Motor neuron (in vitro differentiated cells): Measurements from ENCODE around the gene GRIK2. TPM values are rescaled to one million over a fixed set of nuclear protein-coding genes. Genes with fewer than 3 reads are reported as not detected.

Source experiments
- ATAC-seq, 8 experiments: fragments of 200-7000 bp; cut with Tn5 transposase; replicated peaks in 6 of 8; 2 replicates each; pipeline ENCODE4 v1.8.0; 2021; ENCODE audit warnings: mild to moderate bottlenecking in 8 of 8, moderate library complexity in 8 of 8
- H3K27ac ChIP-seq, 2 donors: fragments of 250-450 bp; sonication (Bioruptor Pico); 2 replicates each; pipeline ENCODE4 v1.9.0; 2021; ENCODE audit warnings: antibody characterized with exemption in 2 of 2, mild to moderate bottlenecking in 2 of 2, moderate library complexity in 1 of 2
- H3K4me1 ChIP-seq, 2 donors: fragments of 250-450 bp; sonication (Bioruptor Pico); replicated peaks in 1 of 2; 2 replicates each; pipeline ENCODE4 v1.6.1; 2021; ENCODE audit warnings: antibody characterized with exemption in 2 of 2, mild to moderate bottlenecking in 2 of 2, moderate library complexity in 1 of 2
- H3K4me3 ChIP-seq, 5 donors: fragments of 250-450 bp; sonication (Bioruptor Pico); 2 replicates each; pipeline ENCODE4 v1.9.0; 2021; ENCODE audit warnings: antibody characterized with exemption in 5 of 5, mild to moderate bottlenecking in 5 of 5, moderate library complexity in 4 of 5
- WGBS, 10 experiments: fragments of 450-650 bp; shearing (Covaris generic); methylation state at CpG; one replicate each; pipeline ENCODE4 v1.0.0; 2022; 5-methylcytosine and 5-hydroxymethylcytosine counted together
- in situ Hi-C, 9 experiments: fragments of 400-800 bp; cut with MboI; loops; one replicate each; pipeline ENCODE4 v1.15.0; 2021; ENCODE audit warnings: low sequenced_read_pairs in 9 of 9, low pct_unique_long_range_greater_than_20kb in 2 of 9; ENCODE audit not compliant: unreplicated experiment in 9 of 9
- total RNA-seq, 8 experiments: library from RNA; unstranded; fragments of 300-600 nt; gene quantifications; 2 replicates each; pipeline versions ENCODE4 v1.2.3 to v1.2.4, GENCODE V29; 2022

The GRIK2 gene
- total RNA-seq, 8 experiments from 2014 or later, result 1.9 to 27.1 (median 10.6) TPM

- Histone ChIP-seq H3K27ac (peak overlapping the region; percentile 9 to 25), H3K4me1 (peaks cover 17 to 23% of the 10 kb centered on the region in 2 donors), H3K4me3 (peak overlapping the region; percentile 20 to 47 (median 35))
- 0 to 18% (median 0%) methylated on average over 1 to 10 of the region's 28 CpGs; no CpG with 5 or more reads in 5 of the 10 experiments for WGBS, 10 experiments
- in situ Hi-C loops, result no loop called here
- peak; percentile 61 to 85 (median 66) for ATAC-seq
Measured at GRCh38 chr6:101402622-101403031, 9.1 kb downstream of the GRIK2 start.

GRCh38 chr6:101403216-101403945 lies 9.9 kb downstream of the GRIK2 start:
- 0 to 83% (median 20%) methylated on average over 1 to 14 of the region's 16 CpGs; no CpG with 5 or more reads in 2 of the 10 experiments for WGBS, 10 experiments
- in situ Hi-C loops, result no loop called here
- no peak overlapping the region for H3K27ac ChIP-seq
- peak overlapping the region in 4 of 5 donors; percentile 30 to 47 (median 40) for H3K4me3 ChIP-seq
- no peak for ATAC-seq
- H3K4me1 ChIP-seq, result peaks cover 17 to 23% of the 10 kb centered on the region in 2 donors

GRCh38 chr6:101404775-101405174 lies 11.3 kb downstream of the GRIK2 start:
- Histone ChIP-seq H3K27ac (no peak overlapping the region), H3K4me1 (peaks cover 17 to 22% of the 10 kb centered on the region in 2 donors), H3K4me3 (no peak overlapping the region)
- no peak for ATAC-seq
- in situ Hi-C loops, result no loop called here
- WGBS, 10 experiments, result 26 to 100% (median 95%) methylated on average over 1 to 4 of the region's 4 CpGs

- ATAC-seq, result no peak
- H3K4me3 ChIP-seq, result no peak overlapping the region
- no peak overlapping the region for H3K27ac ChIP-seq
- peaks cover 0 to 10% of the 10 kb centered on the region in 2 donors for H3K4me1 ChIP-seq
- in situ Hi-C loops, result no loop called here
Measured at GRCh38 chr6:101413773-101414172, 20.3 kb downstream of the GRIK2 start.

- WGBS, 10 experiments, result 0 to 83% (median 57%) methylated on average over 1 of the region's 1 CpG; no CpG with 5 or more reads in 3 of the 10 experiments
- ATAC-seq, result peak in 5 of 8 experiments; percentile 28 to 57 (median 53)
- no peak overlapping the region for H3K27ac ChIP-seq
- in situ Hi-C loops, result no loop called here
- H3K4me1 ChIP-seq, result peaks cover 0 to 17% of the 10 kb centered on the region in 2 donors
- H3K4me3 ChIP-seq, result no peak overlapping the region
Measured at GRCh38 chr6:101417900-101418299, 24.4 kb downstream of the GRIK2 start.

GRCh38 chr6:101422251-101422650 lies 28.7 kb downstream of the GRIK2 start:
- in situ Hi-C loops, result no loop called here
- peak in 3 of 8 experiments; percentile 39 to 75 (median 60) for ATAC-seq
- WGBS, 10 experiments, result 0 to 100% (median 49%) methylated on average over 1 of the region's 1 CpG
- Histone ChIP-seq H3K4me1 (peaks cover 0 to 17% of the 10 kb centered on the region in 2 donors), H3K27ac (no peak overlapping the region), H3K4me3 (no peak overlapping the region)

DNA sequence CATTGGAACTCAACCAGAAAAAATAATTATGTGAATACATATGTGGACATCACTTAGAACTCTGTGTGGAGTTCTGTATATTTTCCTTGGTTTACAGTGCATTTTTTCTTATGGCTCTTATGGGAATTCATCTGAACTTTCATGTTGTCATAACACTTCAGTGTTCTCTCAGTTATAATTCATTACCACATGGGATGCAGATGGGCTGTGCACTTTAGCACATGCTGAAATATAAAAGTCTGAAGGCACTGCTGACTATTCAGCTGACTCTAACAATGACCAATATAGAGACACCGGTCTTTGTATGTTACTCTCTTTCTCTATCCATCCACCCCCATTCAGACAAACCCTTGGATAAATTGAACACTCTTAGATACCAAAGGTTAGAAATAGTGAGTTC lies 29.3 kb downstream of the GRIK2 start:
- ATAC-seq, result peak in 5 of 8 experiments; percentile 30 to 92 (median 56)
- peaks cover 0 to 13% of the 10 kb centered on the region in 2 donors for H3K4me1 ChIP-seq
- H3K27ac ChIP-seq, result no peak overlapping the region
- WGBS, 10 experiments, result 14 to 100% (median 100%) methylated on average over 1 of the region's 1 CpG; no CpG with 5 or more reads in 4 of the 10 experiments
- H3K4me3 ChIP-seq, result no peak overlapping the region
- in situ Hi-C loops, result no loop called here

GRCh38 chr6:101429270-101429669 lies 35.8 kb downstream of the GRIK2 start:
- Histone ChIP-seq H3K4me1 (no peaks in the 10 kb centered on the region), H3K27ac (no peak overlapping the region), H3K4me3 (no peak overlapping the region)
- WGBS, 10 experiments, result 0 to 100% (median 80%) methylated on average over 1 of the region's 1 CpG; no CpG with 5 or more reads in 5 of the 10 experiments
- peak in 3 of 8 experiments; percentile 55 to 91 (median 77) for ATAC-seq
- in situ Hi-C loops, result no loop called here

GRCh38 chr6:101429845-101430244 lies 36.3 kb downstream of the GRIK2 start:
- no peak for ATAC-seq
- no peak overlapping the region for H3K4me3 ChIP-seq
- in situ Hi-C loops, result no loop called here
- H3K27ac ChIP-seq, result no peak overlapping the region
- 19 to 100% (median 85%) methylated on average over 1 to 5 of the region's 5 CpGs for WGBS, 10 experiments
- H3K4me1 ChIP-seq, result no peaks in the 10 kb centered on the region

GRCh38 chr6:101433141-101433540 lies 39.6 kb downstream of the GRIK2 start:
- Histone ChIP-seq H3K4me3 (no peak overlapping the region), H3K27ac (no peak overlapping the region), H3K4me1 (peaks cover 0 to 10% of the 10 kb centered on the region in 2 donors)
- in situ Hi-C loops, result no loop called here
- WGBS, 10 experiments, result 74 to 99% (median 93%) methylated on average over 3 to 5 of the region's 5 CpGs
- ATAC-seq, result no peak

DNA sequence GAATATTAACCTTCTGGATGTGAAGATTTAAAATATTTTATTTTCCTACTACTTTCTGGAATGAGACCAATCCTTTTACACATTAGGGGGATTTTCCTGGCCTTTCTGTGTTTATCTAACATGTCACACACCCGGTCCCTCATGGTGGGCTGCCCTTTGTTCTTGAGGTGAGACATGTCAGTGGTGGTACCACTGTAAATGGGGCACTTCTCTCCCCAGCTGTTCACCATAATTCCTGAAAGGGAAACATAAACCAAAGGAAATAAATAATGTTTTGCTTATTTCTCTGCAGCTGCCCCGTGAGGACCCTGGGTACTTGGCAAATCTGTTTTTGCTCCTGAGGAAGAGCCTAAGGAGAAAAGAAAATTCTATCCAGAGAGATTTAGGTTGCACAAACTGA lies 41.1 kb downstream of the GRIK2 start:
- Histone ChIP-seq H3K27ac (no peak overlapping the region), H3K4me1 (peaks cover 0 to 10% of the 10 kb centered on the region in 2 donors), H3K4me3 (no peak overlapping the region)
- in situ Hi-C loops, result no loop called here
- WGBS, 10 experiments, result 0 to 100% (median 81%) methylated on average over 1 to 2 of the region's 2 CpGs; no CpG with 5 or more reads in 2 of the 10 experiments
- ATAC-seq, result no peak

DNA sequence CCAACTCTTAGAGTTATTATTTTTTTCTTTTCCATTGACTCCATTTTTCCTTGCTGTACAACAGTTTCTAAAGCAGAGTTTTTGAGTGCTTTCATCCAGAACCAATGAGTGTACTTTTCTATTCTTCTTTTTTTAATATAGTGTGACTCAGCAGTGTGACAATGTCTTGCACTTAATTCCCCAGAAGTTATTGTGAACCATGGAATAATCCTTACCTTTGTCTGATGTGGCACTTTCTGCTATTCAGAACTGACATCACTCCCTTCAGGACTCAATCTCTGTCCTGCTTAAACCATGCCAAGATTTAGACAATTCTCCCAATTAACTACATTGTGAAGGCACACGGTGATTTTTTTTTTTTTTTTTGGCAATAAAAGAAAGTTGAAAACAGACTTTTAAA lies 41.5 kb downstream of the GRIK2 start:
- Histone ChIP-seq H3K4me1 (peaks cover 0 to 10% of the 10 kb centered on the region in 2 donors), H3K4me3 (no peak overlapping the region), H3K27ac (no peak overlapping the region)
- peak in 1 of 8 experiments; percentile 54 for ATAC-seq
- in situ Hi-C loops, result no loop called here
- 40 to 100% (median 78%) methylated on average over 1 of the region's 1 CpG; no CpG with 5 or more reads in 5 of the 10 experiments for WGBS, 10 experiments

DNA sequence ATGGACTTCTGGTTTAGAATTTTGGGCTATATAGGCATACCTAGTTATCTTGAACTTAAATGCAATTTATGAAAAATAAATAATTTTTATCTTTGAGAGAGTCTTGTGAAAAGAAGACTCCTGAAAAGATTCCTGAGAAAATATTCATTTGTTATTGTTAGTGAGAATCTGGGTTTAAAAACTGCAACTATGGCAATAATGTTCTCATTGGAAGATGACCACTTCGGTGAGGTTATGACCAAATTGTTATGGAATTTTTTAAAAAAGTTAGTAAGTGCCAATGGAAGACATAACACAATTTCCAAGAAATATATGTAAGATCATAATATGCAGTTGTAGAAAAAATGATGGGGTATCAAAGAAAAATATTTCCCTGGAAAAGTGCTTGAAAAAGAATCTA lies 46.3 kb downstream of the GRIK2 start:
- Histone ChIP-seq H3K27ac (no peak overlapping the region), H3K4me3 (no peak overlapping the region), H3K4me1 (peaks cover 0 to 10% of the 10 kb centered on the region in 2 donors)
- ATAC-seq, result no peak
- 14 to 100% (median 89%) methylated on average over 1 of the region's 1 CpG; no CpG with 5 or more reads in 1 of the 10 experiments for WGBS, 10 experiments
- in situ Hi-C loops, result no loop called here

- no peaks in the 10 kb centered on the region for H3K4me1 ChIP-seq
- no peak overlapping the region for H3K4me3 ChIP-seq
- H3K27ac ChIP-seq, result no peak overlapping the region
- in situ Hi-C loops, result no loop called here
- no peak for ATAC-seq
Measured at GRCh38 chr6:101443315-101443714, 49.8 kb downstream of the GRIK2 start.
